Endothelial cell (in vitro differentiated cells): ENCODE measurements around the gene C19orf73. TPM values are rescaled to one million over a fixed set of nuclear protein-coding genes. Genes with fewer than 3 reads are reported as not detected.

Experiments
- DNase-seq: peaks from one replicate; pipeline ENCODE4 v3.0.0; 2021; ENCODE audit warnings: low spot score
- H3K27ac Mint-ChIP-seq: one replicate; pipeline ENCODE4 v1.8.0; 2021; ENCODE audit warnings: mixed read lengths, inconsistent platforms; ENCODE audit not compliant: unreplicated experiment
- H3K27me3 Mint-ChIP-seq: one replicate; pipeline ENCODE4 v1.8.0; 2021; ENCODE audit warnings: mild to moderate bottlenecking, moderate library complexity, mixed read lengths, inconsistent platforms; ENCODE audit not compliant: unreplicated experiment
- H3K36me3 Mint-ChIP-seq: one replicate; pipeline ENCODE4 v1.8.0; 2021; ENCODE audit warnings: mild to moderate bottlenecking, low read depth, mixed read lengths, inconsistent platforms; ENCODE audit not compliant: unreplicated experiment
- H3K4me1 Mint-ChIP-seq: one replicate; pipeline ENCODE4 v1.8.0; 2021; ENCODE audit warnings: mild to moderate bottlenecking, mixed read lengths, inconsistent platforms; ENCODE audit not compliant: unreplicated experiment
- H3K4me3 Mint-ChIP-seq: one replicate; pipeline ENCODE4 v1.8.0; 2021; ENCODE audit warnings: mild to moderate bottlenecking, mixed read lengths, inconsistent platforms; ENCODE audit not compliant: unreplicated experiment
- H3K9me3 Mint-ChIP-seq: one replicate; pipeline ENCODE4 v1.8.0; 2021; ENCODE audit warnings: mixed read lengths, inconsistent platforms; ENCODE audit not compliant: unreplicated experiment
- CTCF ChIP-seq: fragments of 200-600 bp; sonication (generic); IDR thresholded peaks from one replicate; pipeline ENCODE4 v1.5.0; 2021; ENCODE audit warnings: antibody characterized with exemption; ENCODE audit not compliant: unreplicated experiment
- total RNA-seq: library from RNA; stranded (reverse); fragmentation: NEBNext Ultra II Directional; extraction: Animal tissue kit (Norgen Biotek cat#: 25700); gene quantifications from one replicate; pipeline ENCODE4 v1.2.1, GENCODE V29; 2021; ENCODE audit not compliant: unreplicated experiment

Gene C19orf73
- total RNA-seq, 1 donor from 2014 or later, result 0.51 TPM

- Mint-ChIP-seq H3K4me3 (peak overlapping the region; percentile 86), H3K27ac (no peak overlapping the region), H3K36me3 (peaks cover 24% of the 10 kb centered on the region), H3K9me3 (no peaks in the 10 kb centered on the region), H3K27me3 (peaks cover 10% of the 10 kb centered on the region), H3K4me1 (peaks cover 20% of the 10 kb centered on the region)
- DNase-seq, result peak; percentile 68
- TF ChIP-seq CTCF, result peak; percentile 82
Observed at GRCh38 chr19:49106648-49107135, 12.3 kb downstream of the C19orf73 start.

DNA sequence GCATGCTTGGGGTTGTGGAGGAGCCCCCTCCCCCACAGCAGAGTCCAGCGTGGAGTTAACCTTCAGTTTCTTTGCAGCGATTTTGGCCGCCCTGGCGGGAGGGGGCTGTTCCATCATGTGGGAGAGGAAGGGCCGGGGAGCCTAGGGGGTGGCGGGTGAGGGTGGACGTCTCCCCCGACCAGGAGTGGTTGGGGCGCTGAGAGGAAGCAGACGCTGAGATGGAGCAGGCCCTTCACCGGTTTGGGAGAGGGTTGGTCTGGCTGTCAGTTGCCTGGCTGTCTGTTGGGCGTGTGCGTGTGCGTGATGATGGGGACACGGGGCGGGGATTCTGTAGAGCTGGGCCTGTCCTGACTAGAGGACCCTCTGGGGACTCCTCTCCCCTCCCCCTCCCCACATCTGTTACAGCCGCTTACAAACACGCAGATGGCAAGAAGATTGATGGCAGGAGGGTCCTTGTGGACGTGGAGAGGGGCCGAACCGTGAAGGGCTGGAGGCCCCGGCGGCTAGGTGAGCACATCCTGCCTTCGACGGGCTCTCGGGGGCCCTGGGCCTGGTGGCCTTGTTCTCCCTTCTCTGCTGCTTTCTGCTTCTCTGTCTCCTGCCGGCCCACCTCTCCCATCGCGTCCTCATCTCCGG, 14.6 kb downstream of the C19orf73 start:
- peaks cover 15% of the 10 kb centered on the region for H3K4me1 Mint-ChIP-seq
- peaks cover 33% of the 10 kb centered on the region for H3K36me3 Mint-ChIP-seq
- no peak for TF ChIP-seq CTCF
- no peak overlapping the region for H3K27ac Mint-ChIP-seq
- peaks cover 9% of the 10 kb centered on the region for H3K27me3 Mint-ChIP-seq
- H3K9me3 Mint-ChIP-seq, result no peaks in the 10 kb centered on the region
- DNase-seq, result no peak
- H3K4me3 Mint-ChIP-seq, result peak overlapping the region; percentile 29

GRCh38 chr19:49103331-49104085, 15.4 kb downstream of the C19orf73 start:
- TF ChIP-seq CTCF, result no peak
- Mint-ChIP-seq H3K27me3 (peaks cover 6% of the 10 kb centered on the region), H3K4me3 (no peak overlapping the region), H3K4me1 (peaks cover 7% of the 10 kb centered on the region), H3K27ac (no peak overlapping the region), H3K9me3 (no peaks in the 10 kb centered on the region), H3K36me3 (peaks cover 32% of the 10 kb centered on the region)
- no peak for DNase-seq

GRCh38 chr19:49102303-49102702, 16.6 kb downstream of the C19orf73 start:
- H3K27ac Mint-ChIP-seq, result no peak overlapping the region
- no peaks in the 10 kb centered on the region for H3K9me3 Mint-ChIP-seq
- no peak overlapping the region for H3K4me3 Mint-ChIP-seq
- peaks cover 5% of the 10 kb centered on the region for H3K27me3 Mint-ChIP-seq
- DNase-seq, result no peak
- peaks cover 38% of the 10 kb centered on the region for H3K36me3 Mint-ChIP-seq
- no peak for TF ChIP-seq CTCF
- H3K4me1 Mint-ChIP-seq, result peaks cover 7% of the 10 kb centered on the region

DNA sequence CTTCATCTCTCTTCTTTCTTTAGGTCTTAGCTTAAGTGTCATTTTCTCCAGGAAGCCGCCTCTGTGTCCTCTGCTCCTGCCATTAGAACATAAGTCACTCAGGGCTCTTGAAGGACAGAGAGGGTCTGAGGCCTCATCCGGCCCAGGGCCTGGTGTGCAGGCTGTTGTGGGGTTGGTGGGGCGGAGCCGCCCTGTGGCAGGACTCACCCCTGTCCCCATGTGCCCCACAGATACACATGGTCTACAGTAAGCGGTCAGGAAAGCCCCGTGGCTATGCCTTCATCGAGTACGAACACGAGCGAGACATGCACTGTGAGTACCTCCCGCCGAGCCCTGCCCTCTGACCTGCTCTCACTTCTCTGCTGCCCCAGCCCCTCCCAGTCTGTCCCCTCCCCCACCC, 17.8 kb downstream of the C19orf73 start:
- Mint-ChIP-seq H3K36me3 (peaks cover 34% of the 10 kb centered on the region), H3K9me3 (no peaks in the 10 kb centered on the region), H3K4me1 (peaks cover 6% of the 10 kb centered on the region), H3K4me3 (no peak overlapping the region), H3K27me3 (peaks cover 2% of the 10 kb centered on the region), H3K27ac (no peak overlapping the region)
- no peak for DNase-seq
- TF ChIP-seq CTCF, result no peak
